AG08396 (cell line): ENCODE results near the gene C19orf12.
"Not testable (repeated sequence)": the region's sequence is repeated elsewhere in the genome, so short reads cannot be mapped to it uniquely, and the experiment has no call there.

Source experiments
- DNase-seq: peaks from one replicate; pipeline ENCODE4 v3.0.0; 2012; ENCODE audit warnings: low spot score, mixed read lengths

Gene C19orf12

GRCh38 chr19:29731331-29731850, 16.3 kb upstream of the C19orf12 start:
- no peak for DNase-seq

GRCh38 chr19:29727906-29728305, 12.8 kb upstream of the C19orf12 start:
- no peak for DNase-seq

DNA sequence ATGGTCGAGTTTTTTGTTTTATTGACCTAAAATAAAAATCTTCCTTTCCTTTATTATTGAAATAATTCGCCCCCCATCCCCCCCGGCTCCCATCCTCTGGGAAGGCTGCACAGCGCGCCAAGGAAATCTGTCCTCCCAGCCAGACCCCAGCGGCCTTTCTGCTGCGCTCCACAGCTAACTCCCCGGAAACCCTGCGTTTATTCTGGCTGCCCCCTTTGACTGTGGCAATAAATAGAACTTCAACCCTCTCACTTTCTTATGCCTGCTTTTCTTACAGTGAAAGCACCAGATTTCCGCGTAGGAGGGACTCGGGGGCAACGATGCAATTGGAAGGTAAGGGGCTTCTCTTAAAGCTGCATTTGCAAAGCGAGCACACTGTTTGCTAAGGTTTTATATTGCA, 9.7 kb upstream of the C19orf12 start:
- DNase-seq, result no peak

DNA sequence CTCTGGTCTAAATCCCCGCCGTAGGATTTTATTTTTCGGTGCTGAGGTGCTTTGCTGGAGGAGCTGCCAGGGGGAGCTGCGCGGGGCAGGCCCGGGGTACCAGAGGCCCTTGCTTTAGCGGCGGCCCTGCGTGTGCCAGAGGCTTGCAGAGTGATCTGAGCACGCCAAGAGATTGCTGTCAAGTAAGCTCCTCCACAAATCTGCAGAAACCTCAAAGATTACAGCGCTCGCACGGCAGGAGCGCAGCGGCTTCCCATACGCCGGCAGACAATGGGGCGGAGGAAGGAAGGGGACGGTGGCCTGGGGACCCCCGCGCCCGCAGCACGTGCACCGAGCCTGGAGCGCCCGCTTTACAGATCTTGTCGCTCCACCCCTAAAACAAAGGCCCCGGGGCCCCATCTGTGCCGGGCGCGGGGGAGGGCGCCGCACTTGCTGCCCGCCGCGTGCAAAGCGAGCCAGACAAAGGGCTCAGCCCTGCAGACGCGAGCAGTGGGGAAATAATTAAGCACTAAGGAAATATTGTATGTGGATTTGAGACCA, 9.1 kb upstream of the C19orf12 start:
- peak; percentile 36 for DNase-seq

- no peak for DNase-seq
Observed at GRCh38 chr19:29717051-29717450, 2.0 kb upstream of the C19orf12 start.

- DNase-seq, result no peak
Observed at GRCh38 chr19:29715701-29716581, 880 bp upstream of the C19orf12 start.

DNA sequence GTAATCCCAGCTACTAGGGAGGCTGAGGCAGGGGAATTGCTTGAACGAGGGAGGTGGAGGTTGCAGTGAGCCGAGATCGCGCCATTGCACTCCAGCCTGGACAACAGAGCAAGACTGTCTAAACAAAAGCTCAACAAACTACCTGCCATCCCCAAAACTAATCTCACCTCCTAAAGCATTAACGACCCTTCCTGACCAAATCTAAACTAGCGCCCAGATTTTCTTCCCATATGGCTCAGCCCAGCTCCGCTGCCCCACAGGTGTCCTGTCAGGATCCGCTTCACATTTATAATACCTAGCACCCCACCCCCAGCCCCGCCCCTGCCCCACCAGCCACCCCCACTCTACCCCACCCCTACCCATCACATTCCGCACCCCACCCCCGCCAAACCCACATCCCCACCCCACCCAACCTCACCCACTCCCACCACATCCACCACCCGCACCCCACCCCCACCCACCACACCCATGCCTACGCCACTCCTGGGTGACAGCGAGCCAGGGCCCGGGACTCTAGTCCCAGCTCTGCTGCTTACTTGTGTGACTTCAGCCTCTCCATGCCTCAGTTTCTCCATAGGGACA, 599 bp downstream of the C19orf12 start:
- DNase-seq, result no peak

DNA sequence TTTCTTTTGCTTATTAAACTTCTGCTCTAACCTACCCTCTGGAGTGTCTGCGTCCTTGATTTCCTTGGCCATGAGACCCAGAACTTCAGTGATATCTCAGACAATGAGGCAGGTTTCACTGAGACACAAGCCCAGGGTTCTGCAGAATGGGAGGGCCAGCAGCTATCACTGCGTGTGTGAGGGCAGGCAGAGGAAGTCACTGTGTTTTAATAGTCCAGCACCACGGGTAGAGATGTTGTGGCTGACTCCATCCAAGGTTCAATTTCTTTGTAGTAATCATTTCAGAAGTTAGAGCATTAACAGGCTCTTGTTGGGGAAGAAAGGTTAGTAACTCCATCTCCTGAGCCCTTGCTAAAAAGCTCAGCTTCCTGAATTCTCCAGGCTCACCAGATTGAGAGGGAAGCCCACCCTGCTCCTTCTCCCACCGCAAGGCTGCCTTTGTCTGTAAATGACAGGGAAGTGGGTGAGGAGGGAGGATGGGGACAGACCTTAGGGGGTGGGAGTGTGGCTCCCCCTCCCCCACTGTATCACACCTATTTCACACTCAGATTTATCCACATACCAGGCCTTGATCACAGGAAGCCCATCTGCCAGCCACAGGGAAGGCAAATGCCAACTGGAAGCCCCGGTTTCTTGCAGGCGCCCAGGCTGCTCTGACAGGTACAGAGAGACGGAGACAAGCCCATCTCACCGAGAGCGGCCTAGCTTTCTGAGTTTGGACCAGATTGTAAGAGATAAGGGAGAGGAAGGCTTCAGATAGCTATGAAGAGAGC, 2.1 kb downstream of the C19orf12 start:
- DNase-seq, result no peak

- no peak for DNase-seq
Observed at GRCh38 chr19:29711584-29712132, 3.4 kb downstream of the C19orf12 start.

GRCh38 chr19:29709440-29709798, 5.6 kb downstream of the C19orf12 start:
- DNase-seq, result not testable (repeated sequence)

DNA sequence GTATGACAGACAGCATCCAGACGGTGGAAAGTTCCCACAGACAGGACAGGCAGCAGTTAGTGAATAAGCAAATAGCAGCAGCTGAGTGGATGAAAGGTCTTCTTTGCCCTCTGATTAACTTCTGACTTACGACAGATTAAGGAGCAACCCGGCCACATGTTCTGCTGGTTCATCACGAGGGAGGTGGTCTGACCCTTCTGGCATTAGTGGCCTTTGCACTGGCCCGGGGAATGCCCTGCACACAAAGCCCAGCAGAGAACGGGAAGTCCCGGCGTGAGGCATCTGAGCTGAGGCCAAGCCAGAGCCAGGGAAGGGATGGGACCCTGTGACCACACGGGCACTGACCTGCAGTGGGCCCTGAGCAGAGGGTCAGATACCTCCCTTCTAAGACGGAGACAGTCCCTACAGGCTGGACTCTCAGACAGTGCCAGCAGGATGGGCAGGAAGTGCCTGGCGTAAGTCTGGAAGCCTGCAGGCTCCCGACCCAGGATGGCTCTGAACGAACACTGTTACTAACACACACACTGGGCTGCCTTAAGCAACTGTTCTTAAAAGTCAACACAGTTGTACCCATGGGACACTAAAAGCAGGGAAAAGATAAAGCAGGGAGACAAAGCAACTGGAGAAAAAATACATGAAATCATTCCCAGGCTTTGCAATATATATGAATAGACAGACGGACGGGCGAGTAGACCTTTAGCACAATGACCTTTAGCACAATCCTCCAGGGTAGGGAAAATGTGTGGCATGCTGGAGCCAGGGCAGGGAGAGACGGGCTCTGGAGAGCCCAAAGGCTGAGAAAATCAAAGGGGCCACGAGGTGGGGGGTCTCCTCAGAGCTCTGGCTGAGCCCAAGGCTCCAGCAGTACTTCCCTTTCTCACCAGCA, 6.3 kb downstream of the C19orf12 start:
- no peak for DNase-seq

- no peak for DNase-seq
Observed at GRCh38 chr19:29706635-29707034, 8.4 kb downstream of the C19orf12 start.

- no peak for DNase-seq
Observed at GRCh38 chr19:29705706-29706105, 9.4 kb downstream of the C19orf12 start.

- DNase-seq, result no peak
Observed at GRCh38 chr19:29704562-29705558, 10.2 kb downstream of the C19orf12 start.

DNA sequence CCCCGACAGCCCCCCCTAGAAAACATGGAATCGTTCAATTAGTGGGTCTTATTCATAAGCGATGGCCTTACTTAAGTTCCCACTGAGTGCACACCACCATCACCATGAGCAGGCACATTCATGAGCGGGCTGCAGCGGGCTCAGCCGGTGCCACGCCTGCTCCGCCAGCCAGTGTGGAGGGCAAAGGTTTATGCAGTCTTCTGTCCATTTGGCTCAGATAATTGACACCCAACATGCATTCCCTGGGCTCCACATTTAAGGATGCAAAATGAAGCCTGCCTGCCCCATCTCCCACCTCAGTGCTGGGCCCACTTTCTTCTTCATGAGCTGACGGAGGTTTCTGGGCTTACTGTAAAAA, 12.1 kb downstream of the C19orf12 start:
- DNase-seq, result no peak

- DNase-seq, result no peak
Observed at GRCh38 chr19:29702161-29702962, 12.7 kb downstream of the C19orf12 start.

GRCh38 chr19:29700498-29700897, 14.6 kb downstream of the C19orf12 start:
- no peak for DNase-seq

DNA sequence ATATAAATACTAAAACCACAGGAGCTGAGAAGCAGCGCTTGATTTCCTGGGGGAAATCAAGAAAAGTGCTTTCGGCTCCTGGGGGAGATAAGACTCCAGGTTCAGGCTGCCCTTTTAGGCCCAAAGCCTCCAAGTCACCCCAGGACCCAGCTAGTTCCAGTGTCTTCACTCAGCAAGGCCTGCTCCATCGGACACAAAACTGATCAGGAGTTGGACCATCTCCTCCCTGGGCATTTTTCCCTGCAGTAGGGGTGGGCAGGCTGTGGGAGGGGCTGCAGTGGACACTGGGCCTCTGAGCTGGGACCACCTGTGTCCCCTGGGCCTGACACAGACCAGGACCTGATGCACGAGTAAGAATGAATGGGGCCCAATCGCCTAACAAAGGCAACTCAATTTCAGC, 15.2 kb downstream of the C19orf12 start:
- no peak for DNase-seq
